H9 (cell line): Measurements from ENCODE around the gene MXD4. TPM values are rescaled to one million over a fixed set of nuclear protein-coding genes. Genes with fewer than 3 reads are reported as not detected.

Experiments used
- DNase-seq: peaks from one replicate; pipeline ENCODE4 v3.0.0-alpha.2; 2017
- H2AFZ ChIP-seq: one replicate; pipeline ENCODE4 v1.6.1; 2013; ENCODE audit warnings: mild to moderate bottlenecking, low read length, control low read depth, moderate library complexity
- H2AK5ac ChIP-seq: 2 replicates; pipeline ENCODE4 v1.6.1; 2013; ENCODE audit warnings: low read length, control low read depth, mixed read lengths; ENCODE audit not compliant: insufficient read length
- H2BK120ac ChIP-seq: one replicate; pipeline ENCODE4 v1.6.1; 2013; ENCODE audit warnings: low read depth, mild to moderate bottlenecking, low read length, control low read depth, inconsistent platforms; ENCODE audit not compliant: poor library complexity, severe bottlenecking
- H2BK12ac ChIP-seq: 2 replicates; pipeline ENCODE4 v1.6.1; 2013; ENCODE audit warnings: low read length, control low read depth, mixed read lengths, low read depth; ENCODE audit not compliant: insufficient read length
- H2BK15ac ChIP-seq: 2 replicates; pipeline ENCODE4 v1.6.1; 2013; ENCODE audit warnings: low read depth, low read length, control low read depth
- H2BK20ac ChIP-seq: one replicate; pipeline ENCODE4 v1.6.1; 2013; ENCODE audit warnings: low read depth, mild to moderate bottlenecking, low read length, control low read depth, inconsistent platforms; ENCODE audit not compliant: poor library complexity, severe bottlenecking
- H2BK5ac ChIP-seq: 2 replicates; pipeline ENCODE4 v1.6.1; 2013; ENCODE audit warnings: low read length, control low read depth, mixed read lengths; ENCODE audit not compliant: insufficient read length
- H3K14ac ChIP-seq: 2 replicates; pipeline ENCODE4 v1.6.1; 2013; ENCODE audit warnings: low read length, control low read depth; ENCODE audit not compliant: insufficient read depth
- H3K18ac ChIP-seq: 2 replicates; pipeline ENCODE4 v1.6.1; 2013; ENCODE audit warnings: low read depth, mild to moderate bottlenecking, mixed read lengths, low read length, control low read depth; ENCODE audit not compliant: insufficient read length
- H3K23ac ChIP-seq: 2 replicates; pipeline ENCODE4 v1.6.1; 2013; ENCODE audit warnings: low read length, control low read depth, mixed read lengths, low read depth; ENCODE audit not compliant: insufficient read length
- H3K23me2 ChIP-seq: 2 replicates; pipeline ENCODE4 v1.6.1; 2013; ENCODE audit warnings: low read depth, mild to moderate bottlenecking, mixed read lengths, low read length, control low read depth; ENCODE audit not compliant: insufficient read length, poor library complexity, severe bottlenecking
- H3K27ac ChIP-seq: 2 replicates; pipeline ENCODE4 v1.5.1; 2013; ENCODE audit warnings: low read length, control low read depth, mixed read lengths, low read depth; ENCODE audit not compliant: insufficient read length
- H3K27me3 ChIP-seq: 2 replicates; pipeline ENCODE4 v1.6.1; 2013; ENCODE audit warnings: low read length, control low read depth, inconsistent platforms; ENCODE audit not compliant: insufficient read depth
- H3K4ac ChIP-seq: 2 replicates; pipeline ENCODE4 v1.6.1; 2013; ENCODE audit warnings: low read depth, mild to moderate bottlenecking, control low read depth, inconsistent platforms, low read length, moderate library complexity
- H3K4me1 ChIP-seq: 2 replicates; pipeline ENCODE4 v1.6.1; 2013; ENCODE audit warnings: low read length, control low read depth, inconsistent platforms; ENCODE audit not compliant: insufficient read depth
- H3K4me2 ChIP-seq: 2 replicates; pipeline ENCODE4 v1.6.1; 2013; ENCODE audit warnings: low read length, control low read depth, mixed read lengths; ENCODE audit not compliant: insufficient read length, insufficient read depth
- H3K56ac ChIP-seq: 2 replicates; pipeline ENCODE4 v1.6.1; 2013; ENCODE audit warnings: low read depth, mild to moderate bottlenecking, mixed read lengths, low read length, control low read depth; ENCODE audit not compliant: insufficient read length
- H3K79me1 ChIP-seq: 2 replicates; pipeline ENCODE4 v1.6.1; 2013; ENCODE audit warnings: low read depth, mild to moderate bottlenecking, moderate library complexity, low read length, control low read depth, inconsistent platforms; ENCODE audit not compliant: insufficient read depth, poor library complexity, severe bottlenecking
- H3K79me2 ChIP-seq: 2 replicates; pipeline ENCODE4 v1.6.1; 2013; ENCODE audit warnings: low read length, control low read depth, inconsistent platforms; ENCODE audit not compliant: insufficient read depth
- H3K9ac ChIP-seq: 2 replicates; pipeline ENCODE4 v1.6.1; 2013; ENCODE audit warnings: low read length, control low read depth, mixed read lengths; ENCODE audit not compliant: insufficient read length; ENCODE audit errors: extremely low read depth
- H3K9me3 ChIP-seq: one replicate; pipeline ENCODE4 v1.6.1; 2013; ENCODE audit warnings: low read depth, low read length, inconsistent platforms; ENCODE audit not compliant: control insufficient read depth
- H3T11ph ChIP-seq: one replicate; pipeline ENCODE4 v1.6.1; 2013; ENCODE audit warnings: mild to moderate bottlenecking, low read length, control low read depth, inconsistent platforms
- H4K20me1 ChIP-seq: one replicate; pipeline ENCODE4 v1.6.1; 2013; ENCODE audit not compliant: control insufficient read depth, insufficient read length, insufficient read depth
- H4K5ac ChIP-seq: 2 replicates; pipeline ENCODE4 v1.6.1; 2013; ENCODE audit warnings: low read depth, mild to moderate bottlenecking, mixed read lengths, low read length, control low read depth; ENCODE audit not compliant: insufficient read length
- H4K8ac ChIP-seq: replicated peaks from 2 replicates; pipeline ENCODE4 v1.6.1; 2013; ENCODE audit warnings: low read length, control low read depth, mixed read lengths, low read depth; ENCODE audit not compliant: insufficient read length
- H4K91ac ChIP-seq: 2 replicates; pipeline ENCODE4 v1.6.1; 2013; ENCODE audit warnings: low read depth, mild to moderate bottlenecking, moderate library complexity, mixed read lengths, low read length, control low read depth; ENCODE audit not compliant: insufficient read length
- H3K27ac Mint-ChIP-seq, 3 experiments: 2 replicates in 2 of 3; 3 replicates in 1 of 3; pipeline ENCODE4 v1.8.0; 2020 to 2021; ENCODE audit warnings: mixed read lengths in 3 of 3, mild to moderate bottlenecking in 1 of 3, moderate library complexity in 1 of 3
- H3K27me3 Mint-ChIP-seq: 2 replicates; pipeline ENCODE4 v1.8.0; 2021; ENCODE audit warnings: low read depth, mild to moderate bottlenecking, moderate library complexity, mixed read lengths
- H3K36me3 Mint-ChIP-seq, 3 experiments: 2 replicates in 2 of 3; 3 replicates in 1 of 3; pipeline ENCODE4 v1.8.0; 2020 to 2021; ENCODE audit warnings: low read depth in 3 of 3, mixed read lengths in 3 of 3; ENCODE audit not compliant: insufficient read depth in 1 of 3
- H3K4me1 Mint-ChIP-seq, 2 experiments: 2 replicates each; pipeline ENCODE4 v1.8.0; 2020; ENCODE audit warnings: mixed read lengths in 2 of 2
- H3K4me3 Mint-ChIP-seq, 2 experiments: 2 replicates in 1 of 2; 3 replicates in 1 of 2; pipeline ENCODE4 v1.8.0; 2020 to 2021; ENCODE audit warnings: mild to moderate bottlenecking in 2 of 2, mixed read lengths in 2 of 2, moderate library complexity in 1 of 2
- H3K9me3 Mint-ChIP-seq, 2 experiments: 2 replicates in 1 of 2; 3 replicates in 1 of 2; pipeline ENCODE4 v1.8.0; 2020; ENCODE audit warnings: mild to moderate bottlenecking in 2 of 2, mixed read lengths in 2 of 2, moderate library complexity in 1 of 2
- WGBS: extraction: QIAGEN DNeasy Blood & Tissue Kit; methylation state at CpG from one replicate; pipeline ENCODE4 v1.1.7; 2013; ENCODE audit warnings: missing lambda C conversion rate, low lambda C conversion rate, mixed read lengths; ENCODE audit not compliant: insufficient read length; ENCODE audit errors: extremely low coverage; 5-methylcytosine and 5-hydroxymethylcytosine counted together
- total RNA-seq: library from RNA; stranded (reverse); gene quantifications from 2 replicates; pipeline ENCODE4 v1.2.1, GENCODE V29; 2021
- TF ChIP-seq, protein P1 (sequence below): fragments of 200-600 bp; sonication (generic); conservative IDR thresholded peaks from 3 replicates; pipeline ENCODE4 v1.8.0; 2021; ENCODE audit warnings: antibody characterized with exemption, mild to moderate bottlenecking

MXD4 gene
- total RNA-seq, 1 experiment from 2014 or later: 24.1 TPM

DNA sequence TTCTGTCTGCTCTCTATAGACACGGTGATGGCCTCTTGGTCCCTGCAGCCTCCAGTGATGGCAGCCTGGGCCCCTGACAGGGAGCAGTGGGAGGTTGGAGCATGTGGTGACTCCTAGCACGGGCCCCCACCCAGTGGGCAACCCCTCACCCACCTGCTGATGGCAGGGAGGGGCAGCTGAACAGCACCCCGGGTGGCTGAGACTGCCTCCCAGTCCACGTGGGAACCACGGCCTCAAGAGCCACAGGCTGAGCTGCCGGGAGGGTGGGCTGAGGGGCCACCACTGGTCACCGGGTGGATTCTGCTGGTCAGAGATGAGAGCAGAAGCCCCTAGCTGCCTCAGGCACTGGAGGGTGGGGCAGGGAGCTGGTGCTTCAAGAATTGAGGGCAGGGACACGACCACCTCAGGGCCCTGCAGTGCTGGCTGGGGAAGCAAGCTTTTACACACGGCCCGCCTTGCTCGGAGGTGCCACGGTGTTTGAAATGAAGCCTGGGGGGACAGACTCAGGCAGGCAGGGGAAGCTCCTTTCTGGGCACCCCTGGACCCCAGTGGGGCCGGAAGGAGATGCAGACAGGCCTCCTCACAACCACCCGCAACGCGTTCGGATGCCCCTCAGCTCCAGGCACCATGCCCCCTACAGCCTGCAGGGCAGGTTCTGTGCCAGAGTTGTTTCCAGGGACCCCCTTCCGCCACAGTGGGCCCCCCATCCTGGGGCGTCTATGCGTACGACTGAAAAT lies 13.7 kb downstream of the MXD4 start:
- Mint-ChIP-seq H3K9me3 (peaks cover 13 to 17% of the 10 kb centered on the region in 2 experiments), H3K36me3 (peaks cover 7 to 14% (median 9%) of the 10 kb centered on the region in 3 experiments), H3K4me3 (no peak overlapping the region), H3K27ac (no peak overlapping the region), H3K27me3 (peaks cover 5% of the 10 kb centered on the region), H3K4me1 (peaks cover 0 to 7% of the 10 kb centered on the region in 2 experiments; a peak in 2 of 4 replicates)
- Histone ChIP-seq H3K14ac (no peak overlapping the region), H3K27me3 (no peaks in the 10 kb centered on the region), H3K4me2 (no peak overlapping the region), H4K20me1 (no peaks in the 10 kb centered on the region), H3K18ac (no peak overlapping the region), H3T11ph (no peak overlapping the region), H3K4me1 (no peaks in the 10 kb centered on the region), H4K91ac (no peak overlapping the region), H3K23me2 (no peaks in the 10 kb centered on the region), H3K9ac (no peak overlapping the region), H2BK120ac (no peak overlapping the region), H2BK12ac (no peak overlapping the region), H2BK5ac (no peak overlapping the region), H2AK5ac (no peak overlapping the region), H3K4ac (no peak overlapping the region), H4K5ac (no peak overlapping the region), H3K9me3 (no peaks in the 10 kb centered on the region), H4K8ac (no peak overlapping the region), H3K56ac (no peak overlapping the region), H2BK15ac (no peak overlapping the region), H3K23ac (no peak overlapping the region), H3K27ac (no peak overlapping the region), H3K79me1 (no peaks in the 10 kb centered on the region), H3K79me2 (no peaks in the 10 kb centered on the region), H2AFZ (no peak overlapping the region), H2BK20ac (no peak overlapping the region)
- whole genome bisulfite sequencing: no CpG with 5 or more reads among the region's 21 CpGs
- TF ChIP-seq, protein P1, sequence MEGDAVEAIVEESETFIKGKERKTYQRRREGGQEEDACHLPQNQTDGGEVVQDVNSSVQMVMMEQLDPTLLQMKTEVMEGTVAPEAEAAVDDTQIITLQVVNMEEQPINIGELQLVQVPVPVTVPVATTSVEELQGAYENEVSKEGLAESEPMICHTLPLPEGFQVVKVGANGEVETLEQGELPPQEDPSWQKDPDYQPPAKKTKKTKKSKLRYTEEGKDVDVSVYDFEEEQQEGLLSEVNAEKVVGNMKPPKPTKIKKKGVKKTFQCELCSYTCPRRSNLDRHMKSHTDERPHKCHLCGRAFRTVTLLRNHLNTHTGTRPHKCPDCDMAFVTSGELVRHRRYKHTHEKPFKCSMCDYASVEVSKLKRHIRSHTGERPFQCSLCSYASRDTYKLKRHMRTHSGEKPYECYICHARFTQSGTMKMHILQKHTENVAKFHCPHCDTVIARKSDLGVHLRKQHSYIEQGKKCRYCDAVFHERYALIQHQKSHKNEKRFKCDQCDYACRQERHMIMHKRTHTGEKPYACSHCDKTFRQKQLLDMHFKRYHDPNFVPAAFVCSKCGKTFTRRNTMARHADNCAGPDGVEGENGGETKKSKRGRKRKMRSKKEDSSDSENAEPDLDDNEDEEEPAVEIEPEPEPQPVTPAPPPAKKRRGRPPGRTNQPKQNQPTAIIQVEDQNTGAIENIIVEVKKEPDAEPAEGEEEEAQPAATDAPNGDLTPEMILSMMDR: no peak
- no peak for DNase-seq
